Body of pancreas (tissue), 4 donors: Measurements from ENCODE around the gene FCHO1. TPM values are rescaled to one million over a fixed set of nuclear protein-coding genes. Genes with fewer than 3 reads are reported as not detected.
"Not testable (repeated sequence)": the region's sequence is repeated elsewhere in the genome, so short reads cannot be mapped to it uniquely, and the experiment has no call there.

Experiments used
- ATAC-seq: fragments of 150-250 bp; one replicate; pipeline ENCODE4 v1.9.1; 2016
- DNase-seq, 4 donors: peaks; one replicate each; pipeline ENCODE4 v3.0.0-alpha.2; 2019
- H3K27ac ChIP-seq, 4 donors: fragments of 200-600 bp; sonication (generic); 1 replicate in 3 of 4; 2 replicates in 1 of 4; pipeline versions ENCODE4 v1.5.1 to v1.6.1; 2016 to 2019; ENCODE audit warnings: mild to moderate bottlenecking in 1 of 4, mixed read lengths in 1 of 4, moderate library complexity in 1 of 4
- H3K27me3 ChIP-seq, 2 donors: fragments of 200-600 bp; sonication (generic); one replicate each; pipeline ENCODE4 v1.6.0; 2016; ENCODE audit warnings: mild to moderate bottlenecking in 1 of 2
- H3K36me3 ChIP-seq, 2 donors: fragments of 200-600 bp; sonication (generic); replicated peaks in 1 of 2; 2 replicates each; pipeline ENCODE4 v1.5.1; 2016; ENCODE audit warnings: low read depth in 2 of 2; ENCODE audit not compliant: insufficient read depth in 1 of 2
- H3K4me1 ChIP-seq: fragments of 200-600 bp; sonication (generic); one replicate; pipeline ENCODE4 v1.6.0; 2016
- H3K4me3 ChIP-seq, 2 donors: fragments of 200-600 bp; sonication (generic); 1 replicate in 1 of 2; 2 replicates in 1 of 2; pipeline ENCODE4 v1.5.1; 2016 to 2019
- H3K9me3 ChIP-seq, 3 donors: fragments of 200-600 bp; sonication (generic); 1 replicate in 2 of 3; 2 replicates in 1 of 3; pipeline ENCODE4 v1.5.1; 2016
- CTCF ChIP-seq, 7 experiments: fragments of 450-650 bp in 4 of 7; fragments of 200-600 bp in 3 of 7; sonication (generic) in 3 of 7; IDR thresholded peaks; one replicate each; pipeline ENCODE4 v1.5.1; 2016 to 2019; ENCODE audit warnings: antibody characterized with exemption in 7 of 7
- POLR2A ChIP-seq, 3 donors: fragments of 450-650 bp; IDR thresholded peaks; one replicate each; pipeline ENCODE4 v1.6.1; 2016; ENCODE audit warnings: antibody characterized with exemption in 3 of 3, mild to moderate bottlenecking in 2 of 3
- WGBS, 2 donors: methylation state at CpG; one replicate each; pipeline ENCODE4 v1.1.5; 2017; 5-methylcytosine and 5-hydroxymethylcytosine counted together
- intact Hi-C: fragments of 100-400 bp; cut with DNase I; formaldehyde crosslinking; loops from one replicate; pipeline ENCODE4 v1.15.1; 2023
- total RNA-seq, 2 donors: library from RNA; depleted of rRNA; stranded (reverse); fragments of >200 nt; gene quantifications; one replicate each; pipeline ENCODE4 v1.1.0, GENCODE V29; 2016

The FCHO1 gene
- total RNA-seq, 2 donors from 2014 or later = 1.6 TPM; not detected in 1

GRCh38 chr19:17797424-17798201 lies 46.3 kb downstream of the FCHO1 start:
- no peak overlapping the region for H3K4me3 ChIP-seq
- ATAC-seq = peak; percentile 85
- H3K27ac ChIP-seq = peak overlapping the region in 3 of 4 donors; percentile 51 to 74 (median 63)
- no peaks in the 10 kb centered on the region for H3K36me3 ChIP-seq
- intact Hi-C loops = no loop called here
- TF ChIP-seq POLR2A (IDR thresholded peaks at IDR 0.05) (no peak), CTCF (IDR thresholded peaks at IDR 0.05) (no peak)
- H3K27me3 ChIP-seq = no peaks in the 10 kb centered on the region
- WGBS, 2 donors = 37 to 50% methylated on average over 6 to 11 of the region's 11 CpGs
- no peaks in the 10 kb centered on the region for H3K9me3 ChIP-seq
- H3K4me1 ChIP-seq = peaks cover 38% of the 10 kb centered on the region
- peak; percentile 64 to 90 (median 80) for DNase-seq

- ATAC-seq, H3K36me3 ChIP-seq, H3K27me3 ChIP-seq, DNase-seq, H3K27ac ChIP-seq, intact Hi-C loops, H3K4me3 ChIP-seq, H3K9me3 ChIP-seq: not testable (repeated sequence)
- H3K4me1 ChIP-seq = peaks cover 38% of the 10 kb centered on the region
- 69 to 86% methylated on average over 2 to 3 of the region's 3 CpGs for WGBS, 2 donors
Measured at GRCh38 chr19:17798599-17798998, 47.3 kb downstream of the FCHO1 start.

GRCh38 chr19:17802137-17802858 lies 51.0 kb downstream of the FCHO1 start:
- no peaks in the 10 kb centered on the region for H3K9me3 ChIP-seq
- no peak overlapping the region for H3K4me3 ChIP-seq
- H3K36me3 ChIP-seq = no peaks in the 10 kb centered on the region
- peaks cover 9% of the 10 kb centered on the region for H3K4me1 ChIP-seq
- no peaks in the 10 kb centered on the region for H3K27me3 ChIP-seq
- 77 to 80% methylated on average over 12 of the region's 12 CpGs for WGBS, 2 donors
- H3K27ac ChIP-seq = no peak overlapping the region
- no peak for TF ChIP-seq POLR2A (IDR thresholded peaks at IDR 0.05)
- no peak for TF ChIP-seq CTCF (IDR thresholded peaks at IDR 0.05)
- intact Hi-C loops = no loop called here
- DNase-seq (no peak), ATAC-seq (no peak)

- H3K27ac ChIP-seq = no peak overlapping the region
- H3K27me3 ChIP-seq = no peaks in the 10 kb centered on the region
- H3K9me3 ChIP-seq = no peaks in the 10 kb centered on the region
- H3K36me3 ChIP-seq = no peaks in the 10 kb centered on the region
- intact Hi-C loops = no loop called here
- WGBS, 2 donors = 48 to 73% methylated on average over 12 to 14 of the region's 14 CpGs
- H3K4me1 ChIP-seq = no peaks in the 10 kb centered on the region
- no peak for TF ChIP-seq POLR2A (IDR thresholded peaks at IDR 0.05)
- TF ChIP-seq CTCF (IDR thresholded peaks at IDR 0.05) = no peak
- DNase-seq (peak in 1 of 4 donors; percentile 26), ATAC-seq (no peak)
- no peak overlapping the region for H3K4me3 ChIP-seq
Measured at GRCh38 chr19:17803264-17803896, 52.1 kb downstream of the FCHO1 start.

GRCh38 chr19:17805427-17805826 lies 54.1 kb downstream of the FCHO1 start:
- WGBS, 2 donors = 88 to 99% methylated on average over 4 of the region's 4 CpGs
- intact Hi-C loops = no loop called here
- TF ChIP-seq POLR2A (IDR thresholded peaks at IDR 0.05) = no peak
- TF ChIP-seq CTCF (IDR thresholded peaks at IDR 0.05) = no peak
- H3K27me3 ChIP-seq = no peaks in the 10 kb centered on the region
- no peaks in the 10 kb centered on the region for H3K36me3 ChIP-seq
- no peak overlapping the region for H3K27ac ChIP-seq
- no peaks in the 10 kb centered on the region for H3K4me1 ChIP-seq
- DNase-seq (no peak), ATAC-seq (no peak)
- no peaks in the 10 kb centered on the region for H3K9me3 ChIP-seq
- no peak overlapping the region for H3K4me3 ChIP-seq
